GM18502 (cell line): Measurements from ENCODE around the gene KRTAP4-3.
"Not testable (repeated sequence)": the region's sequence is repeated elsewhere in the genome, so short reads cannot be mapped to it uniquely, and the experiment has no call there.

Experiments used
- ATAC-seq: cut with Tn5 transposase; IDR thresholded peaks from one replicate; pipeline ENCODE4 v1.9.1; 2021; ENCODE audit warnings: mild to moderate bottlenecking; ENCODE audit not compliant: unreplicated experiment, poor library complexity

Gene KRTAP4-3

GRCh38 chr17:41160190-41160589 is 7.8 kb downstream of the KRTAP4-3 start:
- not testable (repeated sequence) for ATAC-seq

GRCh38 chr17:41153856-41154255 is 14.2 kb downstream of the KRTAP4-3 start:
- ATAC-seq = no peak

GRCh38 chr17:41151525-41151924 is 16.5 kb downstream of the KRTAP4-3 start:
- ATAC-seq = no peak

- ATAC-seq = no peak
Measured at GRCh38 chr17:41150026-41150425, 18.0 kb downstream of the KRTAP4-3 start.

GRCh38 chr17:41149652-41149985 is 18.4 kb downstream of the KRTAP4-3 start, which contains the start of gene KRTAP4-5:
Gene KRTAP4-5 (minus strand): TSS chr17:41149825. CDS start chr17:41149767, 58 bp downstream.
- ATAC-seq = no peak

- ATAC-seq = not testable (repeated sequence)
Measured at GRCh38 chr17:41148971-41149651, 18.9 kb downstream of the KRTAP4-3 start.

GRCh38 chr17:41147531-41148204 is 20.4 kb downstream of the KRTAP4-3 start:
- ATAC-seq = no peak

GRCh38 chr17:41145261-41145660 is 22.8 kb downstream of the KRTAP4-3 start:
- no peak for ATAC-seq

- ATAC-seq = no peak
Measured at GRCh38 chr17:41144846-41145245, 23.2 kb downstream of the KRTAP4-3 start.

- ATAC-seq = no peak
Measured at GRCh38 chr17:41141361-41141760, 26.7 kb downstream of the KRTAP4-3 start.

- ATAC-seq = no peak
Measured at GRCh38 chr17:41140360-41141131, 27.5 kb downstream of the KRTAP4-3 start, which contains the start of gene KRTAP4-6. Gene KRTAP4-6 (minus strand): TSS chr17:41140544. CDS start chr17:41140487, 57 bp downstream.

GRCh38 chr17:41139865-41140264 is 28.2 kb downstream of the KRTAP4-3 start:
- not testable (repeated sequence) for ATAC-seq

- ATAC-seq = no peak
Measured at GRCh38 chr17:41133880-41134735, 33.9 kb downstream of the KRTAP4-3 start.

- ATAC-seq = no peak
Measured at GRCh38 chr17:41131979-41132378, 36.0 kb downstream of the KRTAP4-3 start.

- no peak for ATAC-seq
Measured at GRCh38 chr17:41127371-41127770, 40.6 kb downstream of the KRTAP4-3 start.

GRCh38 chr17:41126412-41126811 is 41.6 kb downstream of the KRTAP4-3 start:
- ATAC-seq = no peak

- ATAC-seq = no peak
Measured at GRCh38 chr17:41125064-41125463, 43.0 kb downstream of the KRTAP4-3 start.

GRCh38 chr17:41123991-41124371 is 44.0 kb downstream of the KRTAP4-3 start, which contains the start of gene KRTAP4-12:
Gene KRTAP4-12 (minus strand): TSS chr17:41124182. CDS start chr17:41124122, 60 bp downstream.
- ATAC-seq = not testable (repeated sequence)

- ATAC-seq = not testable (repeated sequence)
Measured at GRCh38 chr17:41123292-41123990, 44.6 kb downstream of the KRTAP4-3 start.
